Measurements from ENCODE around the gene TSPAN9.

TSPAN9 gene

GRCh38 chr12:3035815-3036702 lies 41.1 kb upstream of the TSPAN9 start:
- Histone ChIP-seq H3K4me1 (ENCODE audit: insufficient read depth, poor library complexity, severe bottlenecking) (no peaks in the 10 kb centered on the region), H3K27ac (ENCODE audit: poor library complexity, severe bottlenecking) (no peak overlapping the region), H3K4me3 (ENCODE audit: severe bottlenecking) (no peak overlapping the region), H3K27me3 (ENCODE audit: insufficient read depth, poor library complexity, severe bottlenecking) (no peaks in the 10 kb centered on the region), H3K36me3 (ENCODE audit: low read depth) (peaks cover 14% of the 10 kb centered on the region), H3K9me3 (ENCODE audit: severe bottlenecking) (no peaks in the 10 kb centered on the region)
- DNase-seq (ENCODE audit: low spot score) (no peak), ATAC-seq (ENCODE audit: low read depth) (no peak)
- TF ChIP-seq CTCF (IDR thresholded peaks at IDR 0.05; ENCODE audit: poor library complexity, severe bottlenecking): peak; percentile 35

DNA sequence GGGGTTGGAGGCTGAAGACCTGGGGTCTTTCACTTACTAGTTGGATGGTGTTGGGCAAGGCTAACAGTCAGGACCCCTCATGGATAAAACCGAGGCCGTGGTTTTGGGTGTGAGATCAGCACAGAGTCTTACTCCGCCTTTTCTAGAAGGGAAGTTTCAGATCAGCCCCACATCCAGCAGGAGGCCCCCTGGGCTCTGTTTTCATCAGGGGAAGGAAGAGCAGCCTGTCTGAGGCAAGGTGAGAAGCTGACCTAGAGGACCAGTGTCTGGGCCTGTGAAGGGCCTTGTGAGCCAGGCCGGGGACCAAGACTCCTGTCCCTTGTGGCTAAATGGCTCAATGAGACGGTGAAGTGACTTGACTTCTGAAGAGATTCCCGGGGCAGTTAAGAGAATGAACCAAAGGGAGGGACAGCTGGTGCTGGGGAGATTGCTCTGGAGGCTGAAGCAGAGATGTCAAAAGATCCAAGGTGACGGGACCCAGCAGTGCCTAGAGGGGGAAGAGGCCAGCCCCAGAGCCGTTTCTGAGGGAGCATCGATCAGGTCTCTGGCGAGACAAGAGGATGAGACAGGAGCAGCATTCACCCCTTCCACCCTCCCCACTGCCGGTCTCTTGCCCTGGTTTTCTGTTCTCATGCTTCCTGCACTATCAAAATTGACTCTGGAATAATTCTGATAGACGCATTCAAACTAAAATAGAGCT lies 40.1 kb upstream of the TSPAN9 start:
- peaks cover 11% of the 10 kb centered on the region for H3K36me3 ChIP-seq (ENCODE audit: low read depth)
- no peak for TF ChIP-seq CTCF (IDR thresholded peaks at IDR 0.05; ENCODE audit: poor library complexity, severe bottlenecking)
- no peaks in the 10 kb centered on the region for H3K9me3 ChIP-seq (ENCODE audit: severe bottlenecking)
- no peak overlapping the region for H3K27ac ChIP-seq (ENCODE audit: poor library complexity, severe bottlenecking)
- no peaks in the 10 kb centered on the region for H3K4me1 ChIP-seq (ENCODE audit: insufficient read depth, poor library complexity, severe bottlenecking)
- H3K4me3 ChIP-seq (ENCODE audit: severe bottlenecking): no peak overlapping the region
- no peaks in the 10 kb centered on the region for H3K27me3 ChIP-seq (ENCODE audit: insufficient read depth, poor library complexity, severe bottlenecking)
- DNase-seq (ENCODE audit: low spot score) (no peak), ATAC-seq (ENCODE audit: low read depth) (no peak)

GRCh38 chr12:3038166-3038565 lies 39.0 kb upstream of the TSPAN9 start:
- Histone ChIP-seq H3K4me1 (ENCODE audit: insufficient read depth, poor library complexity, severe bottlenecking) (no peaks in the 10 kb centered on the region), H3K27ac (ENCODE audit: poor library complexity, severe bottlenecking) (no peak overlapping the region), H3K27me3 (ENCODE audit: insufficient read depth, poor library complexity, severe bottlenecking) (no peaks in the 10 kb centered on the region), H3K36me3 (ENCODE audit: low read depth) (peaks cover 11% of the 10 kb centered on the region), H3K4me3 (ENCODE audit: severe bottlenecking) (no peak overlapping the region), H3K9me3 (ENCODE audit: severe bottlenecking) (no peaks in the 10 kb centered on the region)
- DNase-seq (ENCODE audit: low spot score) (no peak), ATAC-seq (ENCODE audit: low read depth) (no peak)
- TF ChIP-seq CTCF (IDR thresholded peaks at IDR 0.05; ENCODE audit: poor library complexity, severe bottlenecking): no peak

DNA sequence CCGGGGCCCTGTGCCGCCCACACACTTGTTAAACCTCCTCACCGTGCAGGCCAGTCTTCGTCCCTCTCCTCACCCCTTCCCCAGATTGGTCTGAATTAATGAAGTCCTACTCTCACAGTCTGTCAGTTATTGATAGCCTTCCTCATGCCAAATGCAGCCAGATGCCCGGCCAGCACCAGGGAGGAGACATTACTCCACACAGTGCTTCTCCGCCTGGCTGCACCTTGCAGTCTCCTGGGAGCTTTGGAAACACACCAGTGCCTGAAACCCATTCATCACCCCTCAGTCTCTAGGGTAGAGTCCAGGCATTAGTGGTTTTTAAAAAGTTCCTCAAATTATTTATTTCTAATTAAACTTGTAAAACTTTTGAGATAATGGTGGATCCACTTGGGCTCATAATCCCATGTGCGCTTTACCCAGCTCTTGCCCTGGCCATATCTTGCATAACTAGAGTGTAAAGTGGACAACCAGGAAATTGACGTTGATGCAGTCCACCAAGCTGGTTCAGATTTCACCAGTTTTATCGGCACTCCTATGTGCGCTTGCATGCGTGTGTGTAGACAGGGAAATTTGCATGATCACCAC lies 38.2 kb upstream of the TSPAN9 start:
- Histone ChIP-seq H3K4me1 (ENCODE audit: insufficient read depth, poor library complexity, severe bottlenecking) (no peaks in the 10 kb centered on the region), H3K9me3 (ENCODE audit: severe bottlenecking) (no peaks in the 10 kb centered on the region), H3K27ac (ENCODE audit: poor library complexity, severe bottlenecking) (no peak overlapping the region), H3K27me3 (ENCODE audit: insufficient read depth, poor library complexity, severe bottlenecking) (no peaks in the 10 kb centered on the region), H3K36me3 (ENCODE audit: low read depth) (peaks cover 11% of the 10 kb centered on the region), H3K4me3 (ENCODE audit: severe bottlenecking) (no peak overlapping the region)
- DNase-seq (ENCODE audit: low spot score): no peak
- TF ChIP-seq CTCF (IDR thresholded peaks at IDR 0.05; ENCODE audit: poor library complexity, severe bottlenecking): no peak
- ATAC-seq (ENCODE audit: low read depth): no peak
